Upper lobe of left lung (tissue), 6 donors: Measurements from ENCODE around the gene C18orf54. TPM values are rescaled to one million over a fixed set of nuclear protein-coding genes. Genes with fewer than 3 reads are reported as not detected.

Experiments used
- ATAC-seq, 2 donors: fragments of 200-7000 bp; cut with Tn5 transposase; one replicate each; pipeline ENCODE4 v1.9.1; 2022; ENCODE audit warnings: mild to moderate bottlenecking in 2 of 2, moderate library complexity in 2 of 2; ENCODE audit not compliant: low FRiP score in 2 of 2
- DNase-seq, 2 donors: peaks; one replicate each; pipeline ENCODE4 v3.0.0-alpha.2; 2019 to 2020
- H3K27ac ChIP-seq, 4 donors: fragments of 200-600 bp; sonication (generic); one replicate each; pipeline ENCODE4 v1.5.1; 2016 to 2019
- H3K27me3 ChIP-seq, 4 donors: fragments of 200-600 bp; sonication (generic); one replicate each; pipeline ENCODE4 v1.5.1; 2017 to 2019
- H3K36me3 ChIP-seq, 4 donors: fragments of 200-600 bp; sonication (generic); one replicate each; pipeline ENCODE4 v1.5.1; 2016 to 2019
- H3K4me1 ChIP-seq, 4 donors: fragments of 200-600 bp; sonication (generic); one replicate each; pipeline ENCODE4 v1.5.1; 2018 to 2019
- H3K4me3 ChIP-seq, 4 donors: fragments of 200-600 bp; sonication (generic); one replicate each; pipeline ENCODE4 v1.5.1; 2017 to 2019; ENCODE audit warnings: mild to moderate bottlenecking in 2 of 4, moderate library complexity in 1 of 4
- H3K9me3 ChIP-seq, 4 donors: fragments of 200-600 bp; sonication (generic); one replicate each; pipeline ENCODE4 v1.5.1; 2018 to 2019
- EP300 ChIP-seq, 4 donors: sonication (generic); formaldehyde crosslinking; IDR thresholded peaks; one replicate each; pipeline ENCODE4 v1.5.1; 2017; ENCODE audit warnings: antibody characterized with exemption in 4 of 4, control low read depth in 2 of 4
- POLR2A ChIP-seq, 4 donors: fragments of 450-650 bp; IDR thresholded peaks; one replicate each; pipeline ENCODE4 v1.5.1; 2016 to 2017; ENCODE audit warnings: antibody characterized with exemption in 4 of 4, mild to moderate bottlenecking in 2 of 4
- POLR2AphosphoS5 ChIP-seq, 2 donors: sonication (generic); formaldehyde crosslinking; IDR thresholded peaks; one replicate each; pipeline ENCODE4 v1.5.1; 2017; ENCODE audit warnings: antibody characterized with exemption in 2 of 2
- WGBS, 2 donors: methylation state at CpG; one replicate each; pipeline ENCODE4 v1.1.5; 2017 to 2018; 5-methylcytosine and 5-hydroxymethylcytosine counted together
- total RNA-seq, 6 donors: library from RNA; depleted of rRNA in 4 of 6; stranded (reverse); fragments of >200 nt in 4 of 6; gene quantifications; one replicate each; pipeline versions ENCODE4 v1.1.0 to v1.2.1, GENCODE V29; 2016 to 2021
- TF ChIP-seq, protein P1 (sequence below), 6 experiments: fragments of 450-650 bp in 4 of 6; fragments of 200-600 bp in 2 of 6; sonication (generic) in 2 of 6; IDR thresholded peaks; one replicate each; pipeline ENCODE4 v1.5.1; 2016 to 2019; ENCODE audit warnings: antibody characterized with exemption in 6 of 6
- donor health status: DM: no; HTN: no; CAD: no; lungs with moderate emphysema.
- donor health status: DM: no; HTN: yes; CAD: no; lungs with severe emphysema.

C18orf54 gene
- total RNA-seq, 6 donors from 2014 or later, result 0.91 to 4.9 (median 2.4) TPM

DNA sequence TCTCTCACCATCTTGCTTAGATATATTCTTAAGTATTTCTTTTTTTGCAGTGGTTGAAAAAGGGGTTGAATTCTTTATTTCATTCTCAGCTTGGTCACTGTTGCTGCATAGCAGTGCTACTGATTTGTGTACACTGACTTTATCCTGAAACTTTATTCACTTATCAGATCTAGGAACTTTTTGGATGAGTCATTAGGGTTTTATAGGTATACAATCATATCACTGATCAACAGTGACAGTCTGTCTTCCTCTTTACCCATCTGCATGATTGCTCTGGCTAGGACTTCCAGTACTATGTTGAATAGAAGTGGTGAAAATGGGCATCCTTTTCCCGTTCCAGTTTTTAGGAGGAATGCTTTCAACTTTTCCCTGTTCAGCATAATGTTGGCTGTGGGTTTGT is 6.5 kb upstream of the C18orf54 start:
- Histone ChIP-seq H3K27me3 (no peaks in the 10 kb centered on the region), H3K4me3 (no peak overlapping the region), H3K36me3 (no peaks in the 10 kb centered on the region), H3K9me3 (no peaks in the 10 kb centered on the region), H3K4me1 (no peaks in the 10 kb centered on the region), H3K27ac (no peak overlapping the region)
- TF ChIP-seq EP300 (IDR thresholded peaks at IDR 0.05) (no peak), POLR2AphosphoS5 (IDR thresholded peaks at IDR 0.05) (no peak), POLR2A (IDR thresholded peaks at IDR 0.05) (no peak)
- TF ChIP-seq, protein P1, sequence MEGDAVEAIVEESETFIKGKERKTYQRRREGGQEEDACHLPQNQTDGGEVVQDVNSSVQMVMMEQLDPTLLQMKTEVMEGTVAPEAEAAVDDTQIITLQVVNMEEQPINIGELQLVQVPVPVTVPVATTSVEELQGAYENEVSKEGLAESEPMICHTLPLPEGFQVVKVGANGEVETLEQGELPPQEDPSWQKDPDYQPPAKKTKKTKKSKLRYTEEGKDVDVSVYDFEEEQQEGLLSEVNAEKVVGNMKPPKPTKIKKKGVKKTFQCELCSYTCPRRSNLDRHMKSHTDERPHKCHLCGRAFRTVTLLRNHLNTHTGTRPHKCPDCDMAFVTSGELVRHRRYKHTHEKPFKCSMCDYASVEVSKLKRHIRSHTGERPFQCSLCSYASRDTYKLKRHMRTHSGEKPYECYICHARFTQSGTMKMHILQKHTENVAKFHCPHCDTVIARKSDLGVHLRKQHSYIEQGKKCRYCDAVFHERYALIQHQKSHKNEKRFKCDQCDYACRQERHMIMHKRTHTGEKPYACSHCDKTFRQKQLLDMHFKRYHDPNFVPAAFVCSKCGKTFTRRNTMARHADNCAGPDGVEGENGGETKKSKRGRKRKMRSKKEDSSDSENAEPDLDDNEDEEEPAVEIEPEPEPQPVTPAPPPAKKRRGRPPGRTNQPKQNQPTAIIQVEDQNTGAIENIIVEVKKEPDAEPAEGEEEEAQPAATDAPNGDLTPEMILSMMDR (IDR thresholded peaks at IDR 0.05), result no peak
- DNase-seq (no peak), ATAC-seq (no peak)
- 72 to 82% methylated on average over 1 of the region's 1 CpG for WGBS, 2 donors

DNA sequence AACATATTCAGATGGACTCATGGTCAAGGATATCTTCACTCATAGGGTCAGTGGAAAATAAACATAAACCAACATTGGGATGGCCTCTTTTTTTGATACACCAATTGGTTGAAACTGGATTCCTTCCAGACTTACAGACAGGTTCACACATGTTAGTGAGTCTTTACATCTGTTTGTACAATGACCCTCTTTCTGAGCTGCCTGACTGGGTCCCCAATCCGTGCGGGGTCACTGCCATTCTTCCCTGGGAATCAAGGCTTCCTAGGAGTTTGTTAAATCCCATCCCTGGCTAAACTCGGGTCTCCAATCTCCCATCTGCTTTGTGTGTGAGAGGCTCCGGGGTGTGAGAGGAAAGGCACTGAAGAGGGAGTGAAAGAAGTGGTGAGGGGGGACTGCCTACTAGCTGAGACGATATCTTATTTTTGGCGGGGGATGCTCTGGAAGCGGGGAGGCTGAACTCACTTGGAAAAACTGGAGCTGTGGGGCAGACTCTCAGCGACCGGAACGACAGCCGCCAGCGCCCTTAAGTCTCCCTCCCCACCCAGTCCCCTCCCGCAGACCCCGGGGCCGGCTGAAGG is 535 bp upstream of the C18orf54 start:
- WGBS, 2 donors, result 2 to 3% methylated on average over 6 to 15 of the region's 15 CpGs
- Histone ChIP-seq H3K27ac (peak overlapping the region; percentile 45 to 87 (median 81)), H3K36me3 (no peaks in the 10 kb centered on the region), H3K4me3 (peak overlapping the region; percentile 70 to 89 (median 81)), H3K9me3 (no peaks in the 10 kb centered on the region), H3K4me1 (peaks cover 4 to 16% (median 9%) of the 10 kb centered on the region in 4 donors), H3K27me3 (no peaks in the 10 kb centered on the region)
- TF ChIP-seq EP300 (IDR thresholded peaks at IDR 0.05) (no peak), POLR2AphosphoS5 (IDR thresholded peaks at IDR 0.05) (no peak), POLR2A (IDR thresholded peaks at IDR 0.05) (no peak)
- TF ChIP-seq, protein P1 (IDR thresholded peaks at IDR 0.05), result no peak
- peak; percentile 24 to 70 for ATAC-seq
- DNase-seq, result no peak

GRCh38 chr18:54358495-54359040 is 862 bp downstream of the C18orf54 start:
- TF ChIP-seq EP300 (IDR thresholded peaks at IDR 0.05) (no peak), POLR2AphosphoS5 (IDR thresholded peaks at IDR 0.05) (no peak), POLR2A (IDR thresholded peaks at IDR 0.05) (no peak)
- TF ChIP-seq, protein P1 (IDR thresholded peaks at IDR 0.05), result no peak

GRCh38 chr18:54359233-54359632 is 1.5 kb downstream of the C18orf54 start:
- Histone ChIP-seq H3K9me3 (no peaks in the 10 kb centered on the region), H3K4me3 (peak overlapping the region in 3 of 4 donors; percentile 70 to 89 (median 79)), H3K27ac (no peak overlapping the region), H3K4me1 (peaks cover 4 to 16% (median 9%) of the 10 kb centered on the region in 4 donors), H3K27me3 (no peaks in the 10 kb centered on the region), H3K36me3 (no peaks in the 10 kb centered on the region)
- TF ChIP-seq, protein P1 (IDR thresholded peaks at IDR 0.05), result no peak
- TF ChIP-seq EP300 (IDR thresholded peaks at IDR 0.05) (no peak), POLR2AphosphoS5 (IDR thresholded peaks at IDR 0.05) (no peak), POLR2A (IDR thresholded peaks at IDR 0.05) (no peak)
- DNase-seq, result no peak
- WGBS, 2 donors, result 72 to 76% methylated on average over 6 of the region's 6 CpGs
- ATAC-seq, result no peak

More at GRCh38 chr18:54358495-54359040, 862 bp downstream of the C18orf54 start:
- WGBS, 2 donors, result 2 to 4% methylated on average over 18 to 21 of the region's 21 CpGs
- Histone ChIP-seq H3K36me3 (no peaks in the 10 kb centered on the region), H3K4me3 (peak overlapping the region; percentile 70 to 89 (median 81)), H3K9me3 (no peaks in the 10 kb centered on the region), H3K27me3 (no peaks in the 10 kb centered on the region), H3K4me1 (peaks cover 4 to 16% (median 9%) of the 10 kb centered on the region in 4 donors), H3K27ac (peak overlapping the region in 3 of 4 donors; percentile 79 to 87 (median 83))
- ATAC-seq (peak in 1 of 2 donors; percentile 57), DNase-seq (peak in 1 of 2 donors; percentile 31)
